ENCODE measurements around the gene MAML2. TPM values are rescaled to one million over a fixed set of nuclear protein-coding genes. Genes with fewer than 3 reads are reported as not detected.
A peak's percentile ranks its signal among the peaks of the same experiment; 100 is the strongest.

The MAML2 gene
- total and polyA plus RNA-seq, 4 donors: 3.8 to 41.8 (median 13.7) TPM

DNA sequence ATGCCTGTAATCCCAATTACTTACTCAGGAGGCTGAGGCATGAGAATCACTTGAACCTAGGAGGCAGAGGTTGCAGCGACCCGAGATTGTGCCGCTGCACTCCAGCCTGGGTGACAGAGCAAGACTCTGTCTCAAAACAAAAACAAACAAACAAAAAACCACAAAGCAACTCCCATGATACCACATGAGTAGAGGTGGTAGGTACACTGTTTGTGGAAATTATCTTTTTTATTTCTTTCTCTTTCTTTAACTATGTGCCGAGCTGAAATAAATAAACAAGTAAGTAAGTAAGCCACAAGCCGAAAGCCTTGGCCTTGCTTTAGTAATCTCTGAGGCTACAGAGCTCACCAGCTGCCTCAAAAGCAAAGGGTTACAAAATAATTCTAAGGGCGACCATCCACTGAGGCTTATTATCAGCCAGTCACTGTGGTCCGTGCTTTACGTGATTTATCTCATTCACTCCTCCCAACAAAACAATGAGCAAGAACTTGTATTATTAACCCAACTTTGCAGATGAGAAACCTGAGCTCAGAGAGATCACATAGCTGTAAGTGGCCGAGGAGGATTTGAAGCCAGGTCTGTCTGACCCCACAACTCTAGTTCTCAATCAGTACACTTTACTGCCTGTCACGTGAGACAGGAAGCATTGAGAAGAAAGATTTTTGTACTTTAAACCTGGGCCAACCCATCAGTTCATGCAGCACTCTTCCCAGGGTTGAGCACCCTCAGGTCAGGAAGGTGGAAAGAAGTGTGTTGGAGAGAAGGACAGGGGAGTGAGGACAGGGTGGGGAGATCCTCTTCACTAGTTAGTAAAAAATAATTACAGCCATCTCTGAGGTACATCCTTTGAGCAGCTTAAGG, 349.3 kb downstream of the MAML2 start:
- Histone ChIP-seq H3K9me3 (ENCODE audit: control insufficient read depth in 4 of 4, insufficient read depth in 3 of 4, low read length in 3 of 4) (no peaks in the 10 kb centered on the region), H3K36me3 (ENCODE audit: control insufficient read depth in 4 of 4, insufficient read depth in 4 of 4, low read length in 4 of 4) (peaks cover 0 to 15% (median 4%) of the 10 kb centered on the region in 4 donors), H3K4me3 (no peak overlapping the region), H3K9ac (ENCODE audit: insufficient read depth in 1 of 2, low read length in 2 of 2) (no peak overlapping the region), H3K4me1 (ENCODE audit: control insufficient read depth in 5 of 5, insufficient read depth in 5 of 5, low read length in 5 of 5) (peaks cover 2 to 72% (median 26%) of the 10 kb centered on the region in 5 donors), H3K27ac (ENCODE audit: low read depth in 1 of 2, low read length in 1 of 2) (no peak overlapping the region), H3K27me3 (ENCODE audit: control insufficient read depth in 3 of 3, insufficient read depth in 3 of 3, low read length in 2 of 3) (no peaks in the 10 kb centered on the region)
- no peak for ATAC-seq (ENCODE audit: insufficient read depth, low FRiP score)
- TF ChIP-seq, protein P1, sequence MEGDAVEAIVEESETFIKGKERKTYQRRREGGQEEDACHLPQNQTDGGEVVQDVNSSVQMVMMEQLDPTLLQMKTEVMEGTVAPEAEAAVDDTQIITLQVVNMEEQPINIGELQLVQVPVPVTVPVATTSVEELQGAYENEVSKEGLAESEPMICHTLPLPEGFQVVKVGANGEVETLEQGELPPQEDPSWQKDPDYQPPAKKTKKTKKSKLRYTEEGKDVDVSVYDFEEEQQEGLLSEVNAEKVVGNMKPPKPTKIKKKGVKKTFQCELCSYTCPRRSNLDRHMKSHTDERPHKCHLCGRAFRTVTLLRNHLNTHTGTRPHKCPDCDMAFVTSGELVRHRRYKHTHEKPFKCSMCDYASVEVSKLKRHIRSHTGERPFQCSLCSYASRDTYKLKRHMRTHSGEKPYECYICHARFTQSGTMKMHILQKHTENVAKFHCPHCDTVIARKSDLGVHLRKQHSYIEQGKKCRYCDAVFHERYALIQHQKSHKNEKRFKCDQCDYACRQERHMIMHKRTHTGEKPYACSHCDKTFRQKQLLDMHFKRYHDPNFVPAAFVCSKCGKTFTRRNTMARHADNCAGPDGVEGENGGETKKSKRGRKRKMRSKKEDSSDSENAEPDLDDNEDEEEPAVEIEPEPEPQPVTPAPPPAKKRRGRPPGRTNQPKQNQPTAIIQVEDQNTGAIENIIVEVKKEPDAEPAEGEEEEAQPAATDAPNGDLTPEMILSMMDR (IDR thresholded peaks at IDR 0.05; ENCODE audit: control extremely low read depth, extremely low read depth): no peak
- DNase-seq: no peak
- 77 to 84% methylated on average over 10 of the region's 10 CpGs for WGBS, 2 donors

DNA sequence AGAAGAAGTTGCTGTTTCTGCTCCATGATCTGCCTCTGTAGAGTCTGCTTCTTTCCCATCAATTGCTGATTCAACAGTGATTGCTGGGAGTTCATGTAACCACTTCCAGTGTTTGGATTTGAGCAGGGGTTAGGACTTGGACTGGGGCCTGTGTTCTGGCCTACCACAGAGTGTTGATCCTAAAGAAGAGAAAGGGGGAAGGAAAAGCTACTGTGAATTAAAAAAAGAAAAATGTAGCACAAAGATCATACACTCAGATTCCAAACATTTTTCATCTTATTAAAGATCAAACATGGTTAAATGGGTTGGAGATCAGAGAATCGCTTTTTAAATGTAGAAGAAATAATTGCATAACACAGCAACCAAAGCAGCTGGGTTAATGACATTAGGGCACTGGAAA, 351.4 kb downstream of the MAML2 start:
- Histone ChIP-seq H3K9ac (ENCODE audit: insufficient read depth in 1 of 2, low read length in 2 of 2) (peak overlapping the region in 1 of 2 donors; percentile 26), H3K27ac (ENCODE audit: low read depth in 1 of 2, low read length in 1 of 2) (peak overlapping the region in 1 of 2 donors; percentile 35), H3K4me1 (ENCODE audit: control insufficient read depth in 5 of 5, insufficient read depth in 5 of 5, low read length in 5 of 5) (peaks cover 0 to 70% (median 20%) of the 10 kb centered on the region in 5 donors), H3K36me3 (ENCODE audit: control insufficient read depth in 4 of 4, insufficient read depth in 4 of 4, low read length in 4 of 4) (peaks cover 0 to 15% (median 4%) of the 10 kb centered on the region in 4 donors), H3K4me3 (no peak overlapping the region), H3K9me3 (ENCODE audit: control insufficient read depth in 4 of 4, insufficient read depth in 3 of 4, low read length in 3 of 4) (no peaks in the 10 kb centered on the region), H3K27me3 (ENCODE audit: control insufficient read depth in 3 of 3, insufficient read depth in 3 of 3, low read length in 2 of 3) (no peaks in the 10 kb centered on the region)
- DNase-seq (peak; percentile 43 to 84 (median 78)), ATAC-seq (ENCODE audit: insufficient read depth, low FRiP score) (no peak)
- TF ChIP-seq, protein P1 (IDR thresholded peaks at IDR 0.05; ENCODE audit: control extremely low read depth, extremely low read depth): no peak
- 56 to 77% methylated on average over 1 of the region's 1 CpG for WGBS, 2 donors

DNA sequence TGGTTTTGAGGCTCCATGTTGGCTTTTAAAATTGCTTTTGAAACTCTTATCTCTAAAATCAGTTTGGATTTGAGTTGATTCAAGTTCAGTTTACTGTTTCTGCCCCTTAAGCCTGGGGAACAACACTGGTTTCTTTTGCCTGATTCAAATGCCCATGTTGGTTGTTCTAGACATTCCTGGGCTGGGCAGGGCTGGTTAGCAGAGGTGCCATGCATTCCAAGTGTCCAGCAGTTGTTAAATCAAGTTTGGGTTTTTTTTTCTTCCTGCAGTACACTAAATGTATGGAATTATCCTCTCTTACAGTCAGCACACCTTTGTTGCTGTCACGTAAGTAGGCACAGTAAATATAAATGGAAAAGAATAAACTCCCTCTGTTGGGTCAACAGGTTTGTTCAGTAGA, 351.9 kb downstream of the MAML2 start:
- WGBS, 2 donors: 76 to 85% methylated on average over 1 of the region's 1 CpG
- DNase-seq (no peak), ATAC-seq (ENCODE audit: insufficient read depth, low FRiP score) (no peak)
- H3K9ac ChIP-seq (ENCODE audit: insufficient read depth in 1 of 2, low read length in 2 of 2): peak overlapping the region in 1 of 2 donors; percentile 26
- peaks cover 0 to 67% (median 20%) of the 10 kb centered on the region in 5 donors for H3K4me1 ChIP-seq (ENCODE audit: control insufficient read depth in 5 of 5, insufficient read depth in 5 of 5, low read length in 5 of 5)
- peak overlapping the region in 1 of 2 donors; percentile 35 for H3K27ac ChIP-seq (ENCODE audit: low read depth in 1 of 2, low read length in 1 of 2)
- TF ChIP-seq, protein P1 (IDR thresholded peaks at IDR 0.05; ENCODE audit: control extremely low read depth, extremely low read depth): no peak
- peaks cover 1 to 15% (median 4%) of the 10 kb centered on the region in 4 donors for H3K36me3 ChIP-seq (ENCODE audit: control insufficient read depth in 4 of 4, insufficient read depth in 4 of 4, low read length in 4 of 4)
- no peaks in the 10 kb centered on the region for H3K27me3 ChIP-seq (ENCODE audit: control insufficient read depth in 3 of 3, insufficient read depth in 3 of 3, low read length in 2 of 3)
- no peaks in the 10 kb centered on the region for H3K9me3 ChIP-seq (ENCODE audit: control insufficient read depth in 4 of 4, insufficient read depth in 3 of 4, low read length in 3 of 4)
- H3K4me3 ChIP-seq: no peak overlapping the region
